Non-pigmented ciliary epithelial cell (primary cell): ENCODE measurements around the gene SLC29A1.

Source experiments
- DNase-seq: peaks from one replicate; pipeline ENCODE4 v3.0.0-alpha.2; 2010; ENCODE audit warnings: low read depth

SLC29A1 gene

GRCh38 chr6:44268095-44268628 lies 44.8 kb downstream of the SLC29A1 start:
- DNase-seq, result no peak

GRCh38 chr6:44269178-44269920 lies 46.0 kb downstream of the SLC29A1 start:
- DNase-seq, result no peak

- no peak for DNase-seq
Observed at GRCh38 chr6:44269921-44270525, 46.6 kb downstream of the SLC29A1 start, which contains the start of gene TMEM151B. TSS of gene TMEM151B (plus strand) at chr6:44270450. CDS start at chr6:44270743, 293 bp downstream.

GRCh38 chr6:44270526-44271405 lies 47.4 kb downstream of the SLC29A1 start:
- DNase-seq, result no peak

GRCh38 chr6:44271406-44271723 lies 48.0 kb downstream of the SLC29A1 start:
- DNase-seq, result no peak

- DNase-seq, result no peak
Observed at GRCh38 chr6:44271914-44272313, 48.5 kb downstream of the SLC29A1 start.

GRCh38 chr6:44272529-44272928 lies 49.1 kb downstream of the SLC29A1 start:
- no peak for DNase-seq

- DNase-seq, result no peak
Observed at GRCh38 chr6:44272999-44273566, 49.7 kb downstream of the SLC29A1 start.

- no peak for DNase-seq
Observed at GRCh38 chr6:44273617-44274016, 50.2 kb downstream of the SLC29A1 start.

- DNase-seq, result no peak
Observed at GRCh38 chr6:44275271-44275748, 51.9 kb downstream of the SLC29A1 start.

- no peak for DNase-seq
Observed at GRCh38 chr6:44275749-44276648, 52.6 kb downstream of the SLC29A1 start.

- DNase-seq, result no peak
Observed at GRCh38 chr6:44276667-44277640, 53.6 kb downstream of the SLC29A1 start.

GRCh38 chr6:44277763-44278162 lies 54.4 kb downstream of the SLC29A1 start:
- no peak for DNase-seq

- DNase-seq, result no peak
Observed at GRCh38 chr6:44278315-44278714, 54.9 kb downstream of the SLC29A1 start.

- DNase-seq, result no peak
Observed at GRCh38 chr6:44278774-44279697, 55.6 kb downstream of the SLC29A1 start.
